GM10266 (cell line): ENCODE measurements around the gene CRHR2.

Experiments used
- DNase-seq: peaks from one replicate; pipeline ENCODE4 v3.0.0; 2012; ENCODE audit errors: extremely low spot score
- TF ChIP-seq, protein P1 (sequence below): IDR thresholded peaks from 2 replicates; pipeline ENCODE4 v1.5.1; 2012; ENCODE audit warnings: mild to moderate bottlenecking, low read depth; ENCODE audit not compliant: control insufficient read depth, insufficient read depth; ENCODE audit errors: missing control alignments

Gene CRHR2

DNA sequence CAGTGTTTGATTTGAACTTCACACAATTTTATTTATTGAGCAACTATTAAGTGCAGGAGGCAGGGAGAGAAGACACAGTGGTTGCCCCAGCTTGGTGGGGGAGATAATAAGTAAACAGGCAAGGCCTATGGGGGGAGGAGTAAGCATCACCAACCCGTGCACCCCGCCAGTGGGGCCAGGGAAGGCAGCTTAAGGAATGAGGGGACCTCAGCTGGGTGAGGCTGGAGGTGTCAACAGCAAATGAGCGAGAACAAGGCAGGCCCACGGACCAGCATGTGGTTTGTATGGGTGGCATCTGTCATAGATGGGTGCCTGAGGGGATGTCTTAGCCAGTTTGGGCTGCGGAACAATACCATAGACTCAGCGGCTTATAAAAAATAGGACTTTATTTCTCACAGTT lies 24.1 kb upstream of the CRHR2 start:
- DNase-seq, result no peak
- TF ChIP-seq, protein P1, sequence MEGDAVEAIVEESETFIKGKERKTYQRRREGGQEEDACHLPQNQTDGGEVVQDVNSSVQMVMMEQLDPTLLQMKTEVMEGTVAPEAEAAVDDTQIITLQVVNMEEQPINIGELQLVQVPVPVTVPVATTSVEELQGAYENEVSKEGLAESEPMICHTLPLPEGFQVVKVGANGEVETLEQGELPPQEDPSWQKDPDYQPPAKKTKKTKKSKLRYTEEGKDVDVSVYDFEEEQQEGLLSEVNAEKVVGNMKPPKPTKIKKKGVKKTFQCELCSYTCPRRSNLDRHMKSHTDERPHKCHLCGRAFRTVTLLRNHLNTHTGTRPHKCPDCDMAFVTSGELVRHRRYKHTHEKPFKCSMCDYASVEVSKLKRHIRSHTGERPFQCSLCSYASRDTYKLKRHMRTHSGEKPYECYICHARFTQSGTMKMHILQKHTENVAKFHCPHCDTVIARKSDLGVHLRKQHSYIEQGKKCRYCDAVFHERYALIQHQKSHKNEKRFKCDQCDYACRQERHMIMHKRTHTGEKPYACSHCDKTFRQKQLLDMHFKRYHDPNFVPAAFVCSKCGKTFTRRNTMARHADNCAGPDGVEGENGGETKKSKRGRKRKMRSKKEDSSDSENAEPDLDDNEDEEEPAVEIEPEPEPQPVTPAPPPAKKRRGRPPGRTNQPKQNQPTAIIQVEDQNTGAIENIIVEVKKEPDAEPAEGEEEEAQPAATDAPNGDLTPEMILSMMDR, result no peak

DNA sequence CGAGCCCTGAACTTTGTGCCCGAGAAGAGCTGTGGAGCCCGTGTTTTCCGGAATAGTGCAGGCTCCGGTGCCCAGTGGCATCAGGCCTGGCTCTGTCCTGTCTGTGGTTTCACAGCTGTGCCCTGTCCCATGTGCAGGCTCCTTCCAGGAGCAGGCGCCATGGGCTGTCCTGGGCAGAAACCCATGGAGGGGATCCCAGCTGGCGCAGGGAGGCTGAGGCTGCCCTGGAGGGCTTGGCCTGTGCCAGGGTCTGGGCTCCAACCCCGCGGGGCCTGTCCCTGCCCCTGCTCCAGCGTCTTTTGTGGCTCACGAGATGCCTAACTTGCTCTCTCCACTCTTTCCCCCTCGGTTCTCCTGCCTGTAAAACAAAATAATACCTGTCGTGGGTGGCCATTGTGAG lies 23.3 kb upstream of the CRHR2 start:
- TF ChIP-seq, protein P1, result no peak

DNA sequence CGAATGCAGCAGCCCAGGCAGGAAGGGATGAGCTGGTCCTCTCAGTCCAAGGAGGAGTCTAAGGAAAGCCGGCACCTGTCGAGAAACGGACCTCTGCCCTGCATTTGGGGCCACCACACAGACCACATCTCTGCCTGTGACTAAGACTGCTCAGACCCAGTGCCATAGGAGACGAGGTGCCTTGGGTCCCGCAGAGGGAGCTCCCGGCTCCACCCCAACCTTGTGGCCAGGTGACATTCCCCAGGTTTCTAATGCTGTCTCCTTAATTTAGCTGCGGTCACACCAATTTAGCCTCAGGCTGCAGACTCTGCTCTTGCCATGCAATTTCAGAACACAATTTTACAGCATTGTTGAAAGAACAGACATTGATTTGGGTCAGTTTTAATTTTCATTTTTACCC lies 22.8 kb upstream of the CRHR2 start:
- DNase-seq, result no peak
- TF ChIP-seq, protein P1, result no peak

More for the DNA sequence above, 23.3 kb upstream of the CRHR2 start:
- DNase-seq, result no peak

DNA sequence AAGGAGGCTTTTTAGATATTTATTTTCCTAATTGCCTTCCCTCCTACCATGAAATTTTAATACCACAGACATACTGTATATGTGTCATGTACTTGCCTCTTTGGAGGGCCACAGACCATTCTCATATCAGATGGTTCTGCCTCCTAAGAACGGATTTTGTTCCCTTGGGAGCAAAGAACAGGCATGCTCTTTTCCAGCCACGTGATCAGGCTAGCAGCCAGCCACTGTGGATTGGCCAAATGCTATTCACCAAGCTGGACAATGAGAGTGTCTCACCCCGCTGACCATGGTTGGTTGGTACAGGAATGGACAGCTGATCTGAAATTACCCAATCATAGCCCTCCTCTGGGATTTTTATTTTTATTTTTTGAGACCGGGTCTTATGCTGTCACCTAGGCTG lies 21.5 kb upstream of the CRHR2 start:
- TF ChIP-seq, protein P1, result no peak
- no peak for DNase-seq

DNA sequence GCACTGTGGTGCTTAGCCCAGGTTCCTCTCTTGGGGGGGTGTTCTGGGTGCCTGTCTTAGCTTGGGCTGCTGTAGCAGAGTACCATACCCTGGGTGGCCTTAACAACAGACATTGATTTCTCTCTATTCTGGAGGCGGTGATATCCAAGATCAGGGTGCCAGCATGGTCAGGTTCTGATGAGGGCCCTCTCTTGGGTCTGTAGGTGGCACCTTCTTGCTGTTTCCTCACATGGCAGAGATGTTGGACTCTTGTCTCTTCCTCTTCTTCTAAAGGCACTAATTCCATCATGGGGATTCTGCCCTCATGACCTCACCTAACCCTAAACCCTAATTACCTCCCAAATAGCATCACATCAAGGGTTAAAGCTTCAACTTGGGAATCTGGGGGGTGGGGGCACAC lies 19.9 kb upstream of the CRHR2 start:
- DNase-seq, result no peak
- TF ChIP-seq, protein P1, result no peak

DNA sequence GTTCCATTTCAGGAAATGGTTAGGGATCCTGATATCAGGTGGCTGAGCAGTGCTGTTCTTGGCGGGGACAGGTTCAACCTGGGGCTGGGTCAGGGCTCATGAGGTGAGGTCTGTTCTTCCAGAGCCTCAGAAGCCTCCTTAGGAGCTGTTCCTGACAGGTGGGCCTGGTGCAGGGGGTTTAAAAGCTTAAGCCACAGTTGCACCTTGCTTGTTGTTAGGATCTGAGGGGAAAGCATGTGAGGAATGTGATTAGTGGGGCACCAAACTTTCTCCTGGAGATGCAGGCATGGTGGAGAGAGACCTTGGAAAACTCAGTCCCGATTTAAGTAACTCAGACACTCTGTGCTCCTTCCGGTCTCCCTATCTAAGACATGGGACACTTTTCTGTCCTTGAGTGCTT lies 18.7 kb upstream of the CRHR2 start:
- DNase-seq, result no peak
- TF ChIP-seq, protein P1, result no peak

DNA sequence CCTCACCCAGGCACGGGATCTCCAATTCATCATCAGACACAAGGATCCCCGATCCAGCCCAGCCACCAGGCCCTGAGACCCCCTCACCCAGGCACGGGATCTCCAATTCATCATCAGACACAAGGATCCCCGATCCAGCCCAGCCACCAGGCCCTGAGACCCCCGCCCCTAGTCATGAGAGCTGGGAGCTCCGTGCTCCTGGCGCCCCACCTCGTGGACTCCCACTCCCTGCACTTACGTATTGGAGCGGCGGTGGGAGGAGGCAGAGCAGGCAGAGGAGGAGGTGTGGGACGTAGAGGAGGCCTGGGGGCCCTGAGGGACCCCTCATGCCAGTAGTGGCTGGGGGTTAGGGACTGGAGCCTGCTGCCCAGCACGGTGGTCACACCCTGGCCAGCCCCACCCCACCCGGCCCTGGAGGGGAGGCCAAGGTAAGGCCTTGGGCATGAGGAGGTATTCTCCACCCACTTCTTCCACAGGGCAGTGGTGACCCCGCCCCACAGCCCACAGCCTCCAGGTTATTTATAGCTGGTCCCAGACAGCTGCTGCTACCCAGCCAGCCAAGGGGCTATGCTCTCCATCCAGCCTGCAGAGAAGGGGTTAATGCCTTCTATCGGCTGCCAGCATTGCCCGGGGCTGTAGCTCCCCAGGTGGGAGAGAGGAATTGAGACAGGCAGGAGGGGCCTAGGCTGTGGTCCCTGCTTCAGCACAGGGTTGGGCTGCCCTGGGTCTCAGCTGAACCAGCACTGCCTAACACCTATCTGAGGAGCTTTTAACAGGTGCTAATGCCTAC lies 17.6 kb upstream of the CRHR2 start:
- TF ChIP-seq, protein P1, result no peak
- DNase-seq, result no peak
